ENCODE measurements around the gene MYEOV.

- TF ChIP-seq EZH2 (IDR thresholded peaks at IDR 0.05; ENCODE audit: low read length) (no peak), CTCF (optimal IDR thresholded peaks at IDR 0.05 in 1 of 3, IDR thresholded peaks at IDR 0.05 in 1 of 3, conservative IDR thresholded peaks at IDR 0.05 in 1 of 3; ENCODE audit: extremely low read depth in 1 of 3, insufficient read depth in 2 of 3, low read length in 3 of 3) (no peak)
These were observed 42.1 kb upstream of the MYEOV start for GRCh38 chr11:69251639-69252489.

Data from keratinocyte (primary cell).